Fibroblast of peridontal ligament (primary cell): ENCODE data around the gene INPP1.

Experiments
- DNase-seq: peaks from one replicate; pipeline ENCODE4 v3.0.0-alpha.2; 2010; ENCODE audit errors: extremely low read depth

INPP1 gene

GRCh38 chr2:190408538-190409271 lies 65.3 kb downstream of the INPP1 start:
- DNase-seq: no peak

GRCh38 chr2:190409616-190410015 lies 66.2 kb downstream of the INPP1 start:
- DNase-seq: no peak

- no peak for DNase-seq
Measured at GRCh38 chr2:190410166-190410565, 66.8 kb downstream of the INPP1 start.

GRCh38 chr2:190412966-190413365 lies 69.6 kb downstream of the INPP1 start:
- DNase-seq: no peak

GRCh38 chr2:190413421-190413820 lies 70.0 kb downstream of the INPP1 start:
- DNase-seq: no peak

- no peak for DNase-seq
Measured at GRCh38 chr2:190415251-190415650, 71.9 kb downstream of the INPP1 start.

- peak; percentile 34 for DNase-seq
Measured at GRCh38 chr2:190415794-190416775, 72.7 kb downstream of the INPP1 start.

GRCh38 chr2:190417045-190417842 lies 73.9 kb downstream of the INPP1 start:
- no peak for DNase-seq

- no peak for DNase-seq
Measured at GRCh38 chr2:190418727-190419126, 75.3 kb downstream of the INPP1 start.

- no peak for DNase-seq
Measured at GRCh38 chr2:190420801-190421200, 77.4 kb downstream of the INPP1 start.
